Tibial nerve (tissue), 4 donors: ENCODE results near the gene PLCB1.

ENCODE experiments used
- EP300 ChIP-seq, 2 donors: sonication (generic); formaldehyde crosslinking; IDR thresholded peaks; one replicate each; pipeline ENCODE4 v1.6.1; 2017; ENCODE audit warnings: antibody characterized with exemption in 2 of 2, mild to moderate bottlenecking in 1 of 2
- POLR2A ChIP-seq, 2 donors: fragments of 450-650 bp; IDR thresholded peaks; one replicate each; pipeline ENCODE4 v1.6.1; 2017; ENCODE audit warnings: antibody characterized with exemption in 2 of 2, mild to moderate bottlenecking in 2 of 2, moderate library complexity in 2 of 2
- TF ChIP-seq, protein P1 (sequence below), 5 experiments: fragments of 200-600 bp in 3 of 5; fragments of 450-650 bp in 2 of 5; sonication (generic) in 3 of 5; IDR thresholded peaks; one replicate each; pipeline ENCODE4 v1.5.1; 2016 to 2019; ENCODE audit warnings: antibody characterized with exemption in 5 of 5, mild to moderate bottlenecking in 3 of 5, moderate library complexity in 2 of 5

DNA sequence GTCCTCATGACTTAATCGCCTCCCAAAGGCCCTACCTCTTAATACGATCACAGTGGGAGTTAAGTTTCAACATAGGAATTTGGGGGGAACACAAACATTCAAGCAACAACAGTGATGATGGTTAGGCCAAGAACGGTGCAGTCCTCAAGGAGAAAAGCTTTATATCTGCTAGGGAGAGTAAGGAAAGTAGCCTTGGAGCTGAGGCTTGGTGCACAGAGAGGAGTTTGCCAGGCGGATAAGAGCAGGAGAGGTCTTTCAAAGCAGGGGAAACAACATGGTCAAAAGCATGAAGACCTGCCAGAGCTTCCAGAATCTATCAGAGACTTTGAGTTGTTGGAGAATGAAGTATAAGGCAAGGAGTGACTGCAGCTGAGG, 119.1 kb downstream of the PLCB1 start:
- TF ChIP-seq, protein P1, sequence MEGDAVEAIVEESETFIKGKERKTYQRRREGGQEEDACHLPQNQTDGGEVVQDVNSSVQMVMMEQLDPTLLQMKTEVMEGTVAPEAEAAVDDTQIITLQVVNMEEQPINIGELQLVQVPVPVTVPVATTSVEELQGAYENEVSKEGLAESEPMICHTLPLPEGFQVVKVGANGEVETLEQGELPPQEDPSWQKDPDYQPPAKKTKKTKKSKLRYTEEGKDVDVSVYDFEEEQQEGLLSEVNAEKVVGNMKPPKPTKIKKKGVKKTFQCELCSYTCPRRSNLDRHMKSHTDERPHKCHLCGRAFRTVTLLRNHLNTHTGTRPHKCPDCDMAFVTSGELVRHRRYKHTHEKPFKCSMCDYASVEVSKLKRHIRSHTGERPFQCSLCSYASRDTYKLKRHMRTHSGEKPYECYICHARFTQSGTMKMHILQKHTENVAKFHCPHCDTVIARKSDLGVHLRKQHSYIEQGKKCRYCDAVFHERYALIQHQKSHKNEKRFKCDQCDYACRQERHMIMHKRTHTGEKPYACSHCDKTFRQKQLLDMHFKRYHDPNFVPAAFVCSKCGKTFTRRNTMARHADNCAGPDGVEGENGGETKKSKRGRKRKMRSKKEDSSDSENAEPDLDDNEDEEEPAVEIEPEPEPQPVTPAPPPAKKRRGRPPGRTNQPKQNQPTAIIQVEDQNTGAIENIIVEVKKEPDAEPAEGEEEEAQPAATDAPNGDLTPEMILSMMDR (IDR thresholded peaks at IDR 0.05) = no peak
- TF ChIP-seq POLR2A (IDR thresholded peaks at IDR 0.05) (no peak), EP300 (IDR thresholded peaks at IDR 0.05) (no peak)
